GM12874 (cell line): ENCODE data around the gene MAD2L1.

Source experiments
- TF ChIP-seq, protein P1 (sequence below): IDR thresholded peaks from 2 replicates; pipeline ENCODE4 v1.5.1; 2011; ENCODE audit warnings: low read depth, mild to moderate bottlenecking, control low read depth, low read length, moderate library complexity; ENCODE audit not compliant: insufficient read depth

The MAD2L1 gene

GRCh38 chr4:120066517-120067340 is at the start of gene MAD2L1:
MAD2L1 (minus strand) TSS chr4:120066848; CDS start chr4:120066734, 114 bp downstream.
- TF ChIP-seq, protein P1, sequence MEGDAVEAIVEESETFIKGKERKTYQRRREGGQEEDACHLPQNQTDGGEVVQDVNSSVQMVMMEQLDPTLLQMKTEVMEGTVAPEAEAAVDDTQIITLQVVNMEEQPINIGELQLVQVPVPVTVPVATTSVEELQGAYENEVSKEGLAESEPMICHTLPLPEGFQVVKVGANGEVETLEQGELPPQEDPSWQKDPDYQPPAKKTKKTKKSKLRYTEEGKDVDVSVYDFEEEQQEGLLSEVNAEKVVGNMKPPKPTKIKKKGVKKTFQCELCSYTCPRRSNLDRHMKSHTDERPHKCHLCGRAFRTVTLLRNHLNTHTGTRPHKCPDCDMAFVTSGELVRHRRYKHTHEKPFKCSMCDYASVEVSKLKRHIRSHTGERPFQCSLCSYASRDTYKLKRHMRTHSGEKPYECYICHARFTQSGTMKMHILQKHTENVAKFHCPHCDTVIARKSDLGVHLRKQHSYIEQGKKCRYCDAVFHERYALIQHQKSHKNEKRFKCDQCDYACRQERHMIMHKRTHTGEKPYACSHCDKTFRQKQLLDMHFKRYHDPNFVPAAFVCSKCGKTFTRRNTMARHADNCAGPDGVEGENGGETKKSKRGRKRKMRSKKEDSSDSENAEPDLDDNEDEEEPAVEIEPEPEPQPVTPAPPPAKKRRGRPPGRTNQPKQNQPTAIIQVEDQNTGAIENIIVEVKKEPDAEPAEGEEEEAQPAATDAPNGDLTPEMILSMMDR, result no peak

DNA sequence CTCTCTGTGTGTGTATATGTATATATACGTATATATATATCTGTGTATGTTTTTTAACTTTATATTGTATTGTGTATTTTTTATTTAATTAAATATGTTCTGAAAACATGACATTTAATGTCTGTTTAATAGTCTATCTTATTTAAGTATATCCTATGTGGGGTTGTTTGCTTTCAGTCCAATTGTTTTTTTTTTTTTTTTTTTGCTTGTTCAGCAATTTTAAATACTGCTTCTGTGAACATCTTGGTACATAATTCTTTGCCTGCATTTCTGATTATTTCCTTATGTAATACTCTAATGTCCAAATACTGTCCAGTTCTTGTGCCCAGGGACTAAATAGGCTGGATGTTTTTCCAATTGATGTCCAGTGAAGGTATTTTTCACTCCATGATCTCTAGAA is 45.1 kb upstream of the MAD2L1 start:
- TF ChIP-seq, protein P1, result no peak

DNA sequence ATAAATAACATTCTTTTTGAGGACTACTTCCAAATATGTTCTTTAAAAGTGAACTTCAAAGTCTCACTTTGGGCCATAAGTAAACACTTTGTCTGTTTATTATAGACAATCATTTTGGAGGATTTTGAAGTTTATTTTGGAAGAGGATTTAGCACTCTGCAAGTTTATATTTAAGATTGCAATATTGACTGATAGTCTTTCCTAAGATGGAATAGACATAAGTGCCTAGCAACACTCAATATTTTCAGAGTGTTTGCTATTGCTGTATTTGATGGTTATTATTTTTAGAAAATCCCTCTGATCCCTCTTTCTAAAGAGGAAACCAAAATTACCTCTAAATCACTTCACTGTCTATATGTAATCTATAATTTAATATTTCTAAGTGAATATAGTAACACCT is 42.8 kb upstream of the MAD2L1 start:
- TF ChIP-seq, protein P1, result no peak

GRCh38 chr4:120105472-120105871 is 38.8 kb upstream of the MAD2L1 start:
- TF ChIP-seq, protein P1, result no peak

GRCh38 chr4:120096508-120097297 is 30.1 kb upstream of the MAD2L1 start:
- TF ChIP-seq, protein P1, result no peak

DNA sequence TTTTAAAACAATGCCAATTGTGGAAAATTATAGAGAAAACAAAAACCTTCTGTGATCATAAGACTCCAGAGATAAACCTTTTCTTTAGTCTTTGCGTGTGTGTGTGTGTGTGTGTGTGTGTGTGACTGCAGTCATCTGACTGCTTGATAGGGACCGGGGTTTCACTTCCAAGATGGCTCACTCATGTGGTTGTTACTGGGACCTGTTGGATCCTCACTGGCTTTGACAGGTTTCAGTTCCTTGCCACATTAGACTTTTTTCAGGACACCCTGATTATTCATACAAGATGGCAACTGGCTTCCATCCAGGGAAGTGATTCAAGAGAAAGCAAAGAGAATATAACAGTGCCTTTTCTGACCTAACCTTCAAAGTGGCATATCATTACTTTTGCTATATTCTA is 21.9 kb upstream of the MAD2L1 start:
- TF ChIP-seq, protein P1, result no peak

DNA sequence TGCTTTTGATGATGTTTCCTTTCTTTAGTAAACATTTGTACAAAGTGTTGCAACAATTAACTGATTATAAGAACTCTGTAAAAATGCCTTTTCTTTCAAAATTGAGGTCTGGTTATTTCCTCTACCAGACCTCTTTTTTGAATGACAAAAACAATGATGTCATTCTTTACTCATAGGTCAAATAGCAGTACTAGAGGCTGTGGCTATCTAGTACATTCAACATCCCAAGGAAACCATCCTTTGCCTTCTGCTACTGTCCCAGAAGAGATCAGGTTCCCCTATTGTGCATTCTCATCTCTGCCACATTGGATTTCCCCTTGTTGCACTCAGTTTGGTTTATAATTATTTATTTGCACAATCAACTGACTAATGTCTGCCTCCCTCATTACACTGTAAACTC is 19.1 kb upstream of the MAD2L1 start:
- TF ChIP-seq, protein P1, result no peak
